Measurements from ENCODE around the gene KIF25. TPM values are rescaled to one million over a fixed set of nuclear protein-coding genes. Genes with fewer than 3 reads are reported as not detected.

Gene KIF25
- total and polyA plus RNA-seq, 7 experiments from 2014 or later = 0.86 TPM; not detected in 6

DNA sequence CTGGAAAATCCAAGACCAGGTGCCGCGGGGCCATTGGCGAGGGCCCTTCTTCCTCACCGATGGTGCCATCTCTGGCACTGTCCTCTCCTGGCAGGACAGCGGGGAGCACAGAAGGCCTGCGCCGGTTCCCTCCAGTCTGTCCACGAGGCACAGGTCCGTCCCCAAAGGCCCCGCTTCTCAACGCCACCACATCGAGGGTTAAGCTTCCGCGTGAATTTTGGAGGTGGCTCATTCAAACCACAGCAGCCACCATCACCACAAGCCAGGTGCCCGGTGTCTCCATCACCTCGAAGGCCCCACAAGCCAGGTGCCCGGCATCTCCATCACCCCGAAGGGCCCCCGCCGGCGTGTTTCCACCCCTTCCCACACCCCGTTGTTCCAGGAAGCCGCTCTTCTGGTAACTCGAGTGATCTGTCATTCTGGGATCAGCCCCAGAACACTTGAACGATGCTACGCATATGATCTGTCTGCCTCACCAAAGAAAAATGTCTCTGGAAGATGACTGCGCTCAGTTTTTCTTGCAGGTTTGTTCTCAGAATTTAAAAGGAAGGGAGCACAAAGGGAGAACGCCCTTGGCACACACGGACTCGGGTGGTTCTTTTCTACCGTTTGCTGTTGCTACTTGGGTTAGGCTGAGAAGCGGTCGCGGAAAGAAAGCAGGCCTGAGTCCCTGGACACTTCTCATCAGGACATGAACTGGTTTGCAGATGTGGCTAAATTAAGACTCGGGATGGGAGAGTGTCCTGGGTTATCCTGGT lies 9.9 kb upstream of the KIF25 start:
- no peaks in the 10 kb centered on the region for H3K27me3 ChIP-seq (ENCODE audit: control insufficient read depth in 2 of 2, insufficient read depth in 2 of 2, low read length in 2 of 2)
- CTCF ChIA-PET = no interaction called here
- H3K36me3 Mint-ChIP-seq = no peaks in the 10 kb centered on the region
- DNase-seq = no peak
- H3K4me3 Mint-ChIP-seq = no peak overlapping the region
- no peak overlapping the region for H3K27ac ChIP-seq (ENCODE audit: low read depth, low read length)
- no peaks in the 10 kb centered on the region for H3K9me3 ChIP-seq (ENCODE audit: control insufficient read depth in 2 of 3, low read length in 3 of 3)
- no peak overlapping the region for H3K4me3 ChIP-seq (ENCODE audit: low read length)
- ATAC-seq = no peak
- no peaks in the 10 kb centered on the region for H3K36me3 ChIP-seq (ENCODE audit: control insufficient read depth in 2 of 3, insufficient read depth in 3 of 3, low read length in 3 of 3)
- intact Hi-C loops (cut with micrococcal nuclease) = no loop called here
- no peak overlapping the region for H3K27ac Mint-ChIP-seq
- no peaks in the 10 kb centered on the region for H3K4me1 ChIP-seq (ENCODE audit: control insufficient read depth in 2 of 2, insufficient read depth in 2 of 2, low read length in 2 of 2)
- H3K9me3 Mint-ChIP-seq = peaks cover 0 to 8% (median 0%) of the 10 kb centered on the region in 11 donors
- POLR2A ChIA-PET = no interaction called here
- no peaks in the 10 kb centered on the region for H3K27me3 Mint-ChIP-seq
- H3K4me1 Mint-ChIP-seq = no peaks in the 10 kb centered on the region

GRCh38 chr6:167988154-167988495 lies 9.3 kb upstream of the KIF25 start:
- POLR2A ChIA-PET = no interaction called here
- Histone ChIP-seq H3K36me3 (ENCODE audit: control insufficient read depth in 2 of 3, insufficient read depth in 3 of 3, low read length in 3 of 3) (no peaks in the 10 kb centered on the region), H3K4me3 (ENCODE audit: low read length) (no peak overlapping the region), H3K9me3 (ENCODE audit: control insufficient read depth in 2 of 3, low read length in 3 of 3) (no peaks in the 10 kb centered on the region), H3K27ac (ENCODE audit: low read depth, low read length) (no peak overlapping the region), H3K27me3 (ENCODE audit: control insufficient read depth in 2 of 2, insufficient read depth in 2 of 2, low read length in 2 of 2) (no peaks in the 10 kb centered on the region), H3K4me1 (ENCODE audit: control insufficient read depth in 2 of 2, insufficient read depth in 2 of 2, low read length in 2 of 2) (no peaks in the 10 kb centered on the region)
- CTCF ChIA-PET = no interaction called here
- no peaks in the 10 kb centered on the region for H3K36me3 Mint-ChIP-seq
- no peaks in the 10 kb centered on the region for H3K27me3 Mint-ChIP-seq
- no peaks in the 10 kb centered on the region for H3K4me1 Mint-ChIP-seq
- no peak overlapping the region for H3K27ac Mint-ChIP-seq
- H3K9me3 Mint-ChIP-seq = peaks cover 0 to 8% (median 0%) of the 10 kb centered on the region in 11 donors
- intact Hi-C loops (cut with micrococcal nuclease) = no loop called here
- DNase-seq = no peak
- ATAC-seq = no peak
- H3K4me3 Mint-ChIP-seq = no peak overlapping the region

- Histone ChIP-seq H3K4me1 (ENCODE audit: control insufficient read depth in 2 of 2, insufficient read depth in 2 of 2, low read length in 2 of 2) (no peaks in the 10 kb centered on the region), H3K27me3 (ENCODE audit: control insufficient read depth in 2 of 2, insufficient read depth in 2 of 2, low read length in 2 of 2) (no peaks in the 10 kb centered on the region), H3K36me3 (ENCODE audit: control insufficient read depth in 2 of 3, insufficient read depth in 3 of 3, low read length in 3 of 3) (no peaks in the 10 kb centered on the region), H3K9me3 (ENCODE audit: control insufficient read depth in 2 of 3, low read length in 3 of 3) (no peaks in the 10 kb centered on the region), H3K27ac (ENCODE audit: low read depth, low read length) (no peak overlapping the region), H3K4me3 (ENCODE audit: low read length) (no peak overlapping the region)
- CTCF ChIA-PET = no interaction called here
- Mint-ChIP-seq H3K4me3 (no peak overlapping the region), H3K36me3 (no peaks in the 10 kb centered on the region), H3K4me1 (no peaks in the 10 kb centered on the region), H3K27ac (no peak overlapping the region), H3K9me3 (peaks cover 0 to 8% (median 0%) of the 10 kb centered on the region in 11 donors), H3K27me3 (peaks cover 0 to 6% (median 0%) of the 10 kb centered on the region in 5 donors)
- intact Hi-C loops (cut with micrococcal nuclease) = no loop called here
- POLR2A ChIA-PET = interaction anchor here (0.6 kb wide), 1 partner anchor 373 kb away, joined by 3 read pairs; no protein-coding TSS in a partner anchor
- ATAC-seq (no peak), DNase-seq (no peak)
These were observed 8.3 kb upstream of the KIF25 start for GRCh38 chr6:167988945-167989841.

GRCh38 chr6:167990016-167990945 lies 7.2 kb upstream of the KIF25 start:
- no peaks in the 10 kb centered on the region for H3K9me3 ChIP-seq (ENCODE audit: control insufficient read depth in 2 of 3, low read length in 3 of 3)
- H3K27me3 ChIP-seq (ENCODE audit: control insufficient read depth in 2 of 2, insufficient read depth in 2 of 2, low read length in 2 of 2) = no peaks in the 10 kb centered on the region
- no peak overlapping the region for H3K4me3 Mint-ChIP-seq
- ATAC-seq = peak; percentile 32
- peaks cover 0 to 8% (median 0%) of the 10 kb centered on the region in 11 donors for H3K9me3 Mint-ChIP-seq
- ChIA-PET CTCF (no interaction called here), POLR2A (no interaction called here)
- no peak overlapping the region for H3K27ac ChIP-seq (ENCODE audit: low read depth, low read length)
- H3K4me3 ChIP-seq (ENCODE audit: low read length) = no peak overlapping the region
- H3K4me1 Mint-ChIP-seq = no peaks in the 10 kb centered on the region
- no peaks in the 10 kb centered on the region for H3K36me3 Mint-ChIP-seq
- H3K4me1 ChIP-seq (ENCODE audit: control insufficient read depth in 2 of 2, insufficient read depth in 2 of 2, low read length in 2 of 2) = no peaks in the 10 kb centered on the region
- intact Hi-C loops (cut with micrococcal nuclease) = no loop called here
- no peaks in the 10 kb centered on the region for H3K36me3 ChIP-seq (ENCODE audit: control insufficient read depth in 2 of 3, insufficient read depth in 3 of 3, low read length in 3 of 3)
- peaks cover 0 to 11% (median 0%) of the 10 kb centered on the region in 5 donors for H3K27me3 Mint-ChIP-seq
- no peak for DNase-seq
- no peak overlapping the region for H3K27ac Mint-ChIP-seq

- peaks cover 0 to 6% (median 0%) of the 10 kb centered on the region in 11 donors for H3K9me3 Mint-ChIP-seq
- no peak overlapping the region for H3K27ac Mint-ChIP-seq
- no peak for ATAC-seq
- DNase-seq = no peak
- Histone ChIP-seq H3K27ac (ENCODE audit: low read depth, low read length) (no peak overlapping the region), H3K4me1 (ENCODE audit: control insufficient read depth in 2 of 2, insufficient read depth in 2 of 2, low read length in 2 of 2) (no peaks in the 10 kb centered on the region), H3K27me3 (ENCODE audit: control insufficient read depth in 2 of 2, insufficient read depth in 2 of 2, low read length in 2 of 2) (no peaks in the 10 kb centered on the region), H3K4me3 (ENCODE audit: low read length) (no peak overlapping the region), H3K9me3 (ENCODE audit: control insufficient read depth in 2 of 3, low read length in 3 of 3) (no peaks in the 10 kb centered on the region), H3K36me3 (ENCODE audit: control insufficient read depth in 2 of 3, insufficient read depth in 3 of 3, low read length in 3 of 3) (no peaks in the 10 kb centered on the region)
- peaks cover 0 to 6% (median 3%) of the 10 kb centered on the region in 7 donors for H3K4me1 Mint-ChIP-seq
- no peak overlapping the region for H3K4me3 Mint-ChIP-seq
- intact Hi-C loops (cut with micrococcal nuclease) = no loop called here
- peaks cover 0 to 19% (median 9%) of the 10 kb centered on the region in 5 donors for H3K27me3 Mint-ChIP-seq
- POLR2A ChIA-PET = no interaction called here
- peaks cover 0 to 6% (median 0%) of the 10 kb centered on the region in 5 donors for H3K36me3 Mint-ChIP-seq
- CTCF ChIA-PET = no interaction called here
These were observed 4.3 kb upstream of the KIF25 start for GRCh38 chr6:167993169-167993568.

- no peaks in the 10 kb centered on the region for H3K36me3 ChIP-seq (ENCODE audit: control insufficient read depth in 2 of 3, insufficient read depth in 3 of 3, low read length in 3 of 3)
- intact Hi-C loops (cut with micrococcal nuclease) = no loop called here
- no peak overlapping the region for H3K27ac ChIP-seq (ENCODE audit: low read depth, low read length)
- Mint-ChIP-seq H3K27me3 (peaks cover 0 to 22% (median 12%) of the 10 kb centered on the region in 5 donors), H3K4me1 (peaks cover 0 to 7% (median 3%) of the 10 kb centered on the region in 7 donors), H3K36me3 (peaks cover 0 to 7% (median 0%) of the 10 kb centered on the region in 5 donors), H3K27ac (no peak overlapping the region), H3K9me3 (peaks cover 0 to 6% (median 0%) of the 10 kb centered on the region in 11 donors), H3K4me3 (no peak overlapping the region)
- no peak overlapping the region for H3K4me3 ChIP-seq (ENCODE audit: low read length)
- no peaks in the 10 kb centered on the region for H3K27me3 ChIP-seq (ENCODE audit: control insufficient read depth in 2 of 2, insufficient read depth in 2 of 2, low read length in 2 of 2)
- H3K9me3 ChIP-seq (ENCODE audit: control insufficient read depth in 2 of 3, low read length in 3 of 3) = no peaks in the 10 kb centered on the region
- no peaks in the 10 kb centered on the region for H3K4me1 ChIP-seq (ENCODE audit: control insufficient read depth in 2 of 2, insufficient read depth in 2 of 2, low read length in 2 of 2)
- DNase-seq = no peak
- ChIA-PET POLR2A (no interaction called here), CTCF (no interaction called here)
- ATAC-seq = no peak
These were observed 3.6 kb upstream of the KIF25 start for GRCh38 chr6:167993831-167994230.

All from naive thymus-derived CD4-positive, alpha-beta T cell (primary cell).